GDM1 (cell line): ENCODE measurements around the gene MGARP.
A peak's percentile ranks its signal among the peaks of the same experiment; 100 is the strongest.

Experiments
- DNase-seq: peaks from one replicate; lab custom pipeline; 2025; lab: John Stamatoyannopoulos, UW

MGARP gene

DNA sequence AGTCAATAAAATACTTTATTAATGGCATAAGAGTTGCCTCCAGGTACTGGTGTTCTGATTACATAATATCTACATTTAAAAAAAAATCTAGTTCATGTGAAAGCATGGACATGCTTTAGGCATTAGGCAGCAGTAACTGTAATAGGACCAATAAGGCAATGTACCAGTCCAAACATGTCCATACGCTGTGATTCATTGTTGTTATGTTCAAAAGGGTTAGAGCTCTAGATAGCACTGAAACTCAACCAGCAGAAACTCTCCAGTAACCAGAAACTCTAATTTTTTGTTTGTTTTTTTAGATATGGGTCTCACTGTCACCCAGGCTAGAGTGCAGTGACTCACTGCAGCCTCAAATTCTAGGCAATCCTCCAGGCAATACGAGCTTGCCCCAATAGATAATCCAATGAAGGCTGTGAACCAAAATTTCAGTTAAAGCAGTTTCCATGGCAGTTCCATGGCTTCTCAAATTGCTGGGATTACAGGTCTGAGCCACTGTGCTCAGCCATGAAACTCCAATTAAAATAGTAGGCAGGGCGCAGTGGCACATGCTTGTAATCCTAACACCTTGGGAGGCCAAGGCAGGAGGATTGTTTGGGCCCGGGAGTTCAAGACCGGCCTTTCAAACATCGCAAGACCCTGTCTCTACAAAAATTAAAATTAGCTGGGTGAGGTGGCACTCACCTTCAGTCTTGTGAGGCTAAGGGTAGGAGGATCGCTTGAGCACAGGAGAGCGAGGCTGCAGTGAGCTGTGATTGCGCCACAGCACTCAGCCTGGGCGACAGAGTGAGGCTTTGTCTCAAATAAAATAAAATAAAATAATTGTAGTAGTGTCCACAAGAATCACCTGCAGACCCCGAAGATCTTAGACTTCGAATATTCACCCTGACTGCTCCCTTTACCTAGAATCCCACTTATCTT lies 36.3 kb downstream of the MGARP start:
- DNase-seq: no peak

DNA sequence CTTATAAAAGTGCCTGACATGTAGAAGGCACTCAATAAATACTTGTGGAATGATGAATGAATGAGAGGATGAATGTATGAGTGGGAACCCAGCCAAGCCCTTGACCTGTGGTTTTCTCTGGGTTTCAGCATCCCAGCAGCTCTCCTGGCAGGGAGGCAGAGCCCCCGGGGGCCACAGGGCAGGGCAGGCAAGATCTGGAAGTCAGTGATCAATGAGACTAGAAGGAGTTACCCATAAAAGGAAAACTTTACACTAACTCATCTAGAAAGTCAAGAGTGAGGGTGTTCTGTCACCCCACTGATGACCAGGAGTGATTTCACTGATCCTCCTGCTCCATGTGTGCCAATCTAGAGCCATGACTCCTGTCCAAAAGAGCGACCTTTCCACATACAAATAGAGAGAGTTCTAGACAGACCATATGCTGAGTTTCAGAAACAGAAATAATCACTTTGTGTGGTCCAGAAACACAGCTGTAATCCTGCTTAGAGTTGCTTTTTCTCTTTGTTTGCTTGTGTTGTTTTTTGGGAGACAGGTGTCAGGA lies 37.4 kb downstream of the MGARP start:
- DNase-seq: no peak

DNA sequence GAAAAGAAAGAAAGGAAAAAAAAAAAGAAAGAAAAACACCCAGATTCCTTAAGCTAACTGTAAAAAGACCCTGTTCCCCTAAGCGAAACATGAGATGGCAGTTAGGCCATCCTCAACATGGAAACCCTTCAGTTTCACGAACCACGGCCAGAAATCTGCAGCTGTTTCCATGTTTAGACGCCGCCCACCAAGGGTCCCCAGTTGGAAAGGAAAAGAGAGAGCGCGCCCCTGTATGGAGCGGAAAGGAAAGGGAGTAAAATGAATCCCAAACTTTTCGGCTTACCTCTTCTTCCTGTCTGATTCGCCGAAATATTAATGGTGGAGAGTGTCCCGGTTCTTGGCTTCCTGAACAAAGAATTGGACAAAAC lies 38.3 kb downstream of the MGARP start:
- no peak for DNase-seq

DNA sequence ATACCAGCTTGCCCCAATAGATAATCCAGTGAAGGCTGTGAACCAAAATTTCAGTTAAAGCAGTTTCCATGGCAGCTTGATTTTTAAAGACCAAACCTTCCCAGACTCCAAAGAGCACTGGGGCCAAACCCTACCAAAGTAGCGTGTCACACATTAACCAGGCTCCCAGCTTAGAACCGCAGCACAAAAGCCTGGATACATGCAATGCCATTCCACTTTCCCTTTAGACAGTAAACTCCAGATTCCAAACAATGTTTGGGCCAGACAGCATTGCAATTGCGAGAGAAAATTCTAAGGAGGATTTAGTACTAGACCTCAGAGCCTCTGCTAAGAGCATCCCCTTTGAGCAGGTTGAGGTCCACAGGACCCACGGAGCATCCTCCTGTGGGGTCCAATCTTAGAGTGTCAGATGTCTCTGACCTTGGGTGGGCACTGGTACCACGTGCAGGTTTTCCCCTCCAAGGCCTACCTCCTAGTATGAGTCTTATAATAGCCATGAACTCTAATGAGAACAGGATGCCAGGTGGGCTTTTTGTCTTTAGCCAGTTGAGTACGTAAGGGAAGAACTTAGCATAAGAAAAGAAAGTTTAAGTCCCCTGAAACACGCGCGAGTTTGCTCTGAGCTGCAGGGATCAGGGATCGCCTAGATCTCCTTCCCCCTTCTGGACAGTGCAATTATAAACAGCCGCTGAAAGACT lies 38.8 kb downstream of the MGARP start:
- DNase-seq: no peak

DNA sequence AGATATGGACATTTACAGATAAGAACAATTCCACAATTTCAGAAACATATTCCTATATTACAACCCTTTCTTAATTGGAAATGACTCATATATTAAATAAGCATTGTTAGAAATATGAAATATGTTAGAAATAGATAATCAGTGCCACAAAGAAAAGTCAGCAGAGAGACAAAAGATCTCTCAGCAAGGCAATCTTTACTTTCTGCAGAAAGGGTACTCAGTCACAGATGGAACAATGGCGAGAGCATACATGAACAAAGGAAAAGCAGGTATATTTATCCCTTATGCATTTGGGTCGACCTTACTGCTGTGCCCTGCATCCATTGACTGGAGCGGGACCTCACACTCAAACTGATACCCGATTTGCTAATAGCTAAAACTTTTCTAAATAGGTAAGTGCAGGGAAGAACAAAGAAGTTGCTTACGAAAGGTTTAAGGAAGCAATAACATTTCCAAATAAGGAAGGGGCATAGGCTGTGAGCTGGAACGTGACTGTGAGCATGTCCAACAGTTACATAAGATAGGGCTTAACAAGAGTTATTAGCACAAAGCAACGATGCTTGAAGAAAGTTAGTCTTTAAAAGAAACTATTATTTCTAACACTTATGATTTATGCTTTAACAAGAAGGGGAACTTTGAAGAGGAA lies 40.8 kb downstream of the MGARP start:
- DNase-seq: no peak

DNA sequence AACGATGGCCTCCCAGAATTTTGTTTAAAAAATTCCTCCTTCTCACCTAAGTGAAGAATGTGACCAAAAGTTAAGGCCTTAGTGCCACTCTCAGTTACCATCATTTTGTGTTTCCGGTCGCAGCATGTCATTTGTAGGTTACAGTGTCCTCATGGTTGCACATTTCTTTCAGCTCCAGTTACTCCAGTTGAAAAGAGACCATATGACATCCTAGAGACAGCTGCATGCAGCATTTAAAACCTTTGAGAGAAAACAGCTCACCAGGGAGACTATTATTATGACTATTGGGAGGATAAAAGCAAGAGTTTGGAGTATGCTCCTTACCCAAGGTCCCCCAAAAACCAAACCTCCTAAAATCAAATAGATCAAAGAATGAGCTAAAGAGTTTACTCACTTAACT lies 45.8 kb downstream of the MGARP start:
- DNase-seq: no peak

DNA sequence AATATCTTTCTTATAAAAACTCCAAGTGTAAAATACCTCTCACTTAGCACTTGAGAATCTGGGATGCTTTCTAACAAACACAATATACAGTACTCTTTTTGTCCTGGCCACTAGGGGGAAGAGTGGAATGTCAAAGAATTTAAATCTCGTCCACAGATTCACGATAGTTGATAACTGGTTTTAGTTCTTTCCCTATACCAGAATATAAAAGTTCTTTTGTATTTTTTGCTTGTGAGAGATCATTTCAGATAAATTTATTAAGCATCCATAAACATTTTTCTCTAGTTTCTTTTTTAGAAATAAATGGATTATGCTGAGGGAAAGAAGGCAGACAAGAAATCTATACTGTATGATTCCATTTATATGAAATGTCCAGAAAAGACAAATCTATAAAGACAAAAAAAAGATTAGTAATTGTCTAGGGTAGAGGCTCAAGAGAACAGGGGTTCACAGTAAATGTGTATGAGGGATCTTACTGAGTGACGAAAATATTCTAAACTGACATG lies 50.4 kb downstream of the MGARP start:
- DNase-seq: peak; percentile 34

DNA sequence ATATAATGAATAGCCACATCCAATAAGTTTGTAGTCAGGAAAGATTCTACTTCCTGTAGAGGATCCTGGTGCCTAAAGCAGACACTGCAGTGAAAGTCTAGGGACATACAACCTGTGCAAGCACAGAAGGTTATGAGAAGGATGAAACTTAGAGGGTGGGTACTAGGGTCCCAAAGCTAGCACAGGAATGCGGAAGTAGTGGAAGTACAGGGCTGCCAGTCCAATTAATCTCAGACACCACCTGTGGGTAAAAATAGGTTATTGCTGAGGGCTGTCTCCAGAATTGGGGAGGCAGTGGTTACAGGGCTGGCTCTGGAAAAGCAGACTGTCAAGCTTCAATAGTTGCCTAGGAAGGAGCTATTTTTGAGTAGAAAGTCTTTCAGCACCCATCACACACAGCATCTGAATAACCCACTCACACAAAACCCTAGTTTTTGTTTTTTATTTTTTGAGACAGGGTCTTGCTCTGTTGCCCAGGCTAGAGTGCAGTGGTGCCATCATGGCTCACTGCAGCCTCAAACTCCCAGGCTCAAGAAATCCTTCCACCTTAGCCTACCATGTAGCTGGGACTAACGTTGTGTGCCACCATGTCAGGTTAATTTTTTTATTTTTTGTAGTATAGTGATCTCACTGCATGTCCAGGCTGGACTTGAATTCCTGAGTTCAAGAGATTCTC lies 52.2 kb downstream of the MGARP start:
- DNase-seq: peak; percentile 8

DNA sequence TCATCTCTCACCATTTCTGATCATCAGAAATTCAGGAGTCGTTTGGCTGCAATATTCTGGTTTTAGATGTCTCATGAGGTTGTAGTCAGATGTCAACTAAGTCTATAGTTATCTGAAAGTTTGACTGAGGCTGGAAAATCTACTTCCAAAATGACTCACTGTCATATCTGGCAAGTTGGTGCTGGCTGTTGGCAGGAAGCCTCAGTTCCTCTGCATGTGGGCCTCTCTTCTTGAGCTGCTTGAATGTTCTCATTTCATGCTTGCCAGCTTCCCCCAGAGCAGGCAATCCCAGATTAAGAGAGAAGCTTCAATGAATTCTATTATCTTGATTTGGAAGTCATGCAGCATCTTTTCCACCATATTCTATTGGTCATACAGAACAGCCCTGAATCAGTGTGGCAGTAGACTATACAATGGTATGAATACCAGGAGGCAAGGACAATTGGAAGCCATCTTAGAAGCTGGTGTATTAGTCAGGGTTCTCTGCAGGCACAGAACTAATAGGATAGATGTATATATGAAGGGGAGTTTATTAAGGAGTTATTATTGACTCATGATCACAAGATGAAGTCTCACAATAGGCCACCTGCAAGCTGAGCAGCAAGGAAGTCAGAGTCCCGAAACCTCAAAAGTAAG lies 56.2 kb downstream of the MGARP start:
- no peak for DNase-seq

DNA sequence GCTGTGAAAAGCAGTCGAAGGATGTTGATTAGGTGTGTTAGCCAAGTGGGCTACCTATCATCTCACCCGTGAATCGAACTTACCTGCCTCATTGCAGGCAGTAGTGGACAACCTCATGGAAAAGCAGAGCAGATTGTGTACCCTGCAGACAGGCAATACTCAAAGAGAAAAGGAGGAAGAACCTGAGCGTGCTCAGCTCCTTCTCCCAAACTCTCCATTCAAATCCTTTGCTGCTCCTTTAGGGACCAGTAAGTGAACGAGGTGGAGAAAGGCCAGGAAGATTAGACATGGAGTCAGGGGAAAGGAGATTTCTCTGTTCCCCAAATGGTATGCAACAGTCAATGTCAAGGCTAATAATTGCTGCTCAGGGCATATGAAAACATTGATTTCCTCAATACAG lies 57.8 kb downstream of the MGARP start:
- DNase-seq: no peak

DNA sequence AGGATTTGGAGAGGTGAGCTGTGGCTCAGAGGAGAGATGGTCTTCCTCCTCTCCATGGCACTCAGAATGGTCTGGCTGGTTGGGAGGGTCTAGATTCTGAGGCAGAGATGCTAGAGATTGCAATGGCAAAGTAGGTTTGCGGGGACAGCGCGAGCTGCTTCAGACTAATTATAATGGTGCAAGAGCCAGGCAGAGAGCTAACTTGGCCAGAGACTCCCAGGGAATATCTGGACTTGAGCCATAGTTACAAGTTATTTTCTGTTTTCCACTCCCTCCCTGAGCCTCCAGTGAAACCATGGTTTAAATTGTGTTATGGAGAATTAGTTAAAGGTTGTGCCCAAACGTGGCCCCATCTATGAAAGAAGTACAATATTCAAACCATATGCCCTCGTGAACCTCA lies 58.3 kb downstream of the MGARP start:
- no peak for DNase-seq

DNA sequence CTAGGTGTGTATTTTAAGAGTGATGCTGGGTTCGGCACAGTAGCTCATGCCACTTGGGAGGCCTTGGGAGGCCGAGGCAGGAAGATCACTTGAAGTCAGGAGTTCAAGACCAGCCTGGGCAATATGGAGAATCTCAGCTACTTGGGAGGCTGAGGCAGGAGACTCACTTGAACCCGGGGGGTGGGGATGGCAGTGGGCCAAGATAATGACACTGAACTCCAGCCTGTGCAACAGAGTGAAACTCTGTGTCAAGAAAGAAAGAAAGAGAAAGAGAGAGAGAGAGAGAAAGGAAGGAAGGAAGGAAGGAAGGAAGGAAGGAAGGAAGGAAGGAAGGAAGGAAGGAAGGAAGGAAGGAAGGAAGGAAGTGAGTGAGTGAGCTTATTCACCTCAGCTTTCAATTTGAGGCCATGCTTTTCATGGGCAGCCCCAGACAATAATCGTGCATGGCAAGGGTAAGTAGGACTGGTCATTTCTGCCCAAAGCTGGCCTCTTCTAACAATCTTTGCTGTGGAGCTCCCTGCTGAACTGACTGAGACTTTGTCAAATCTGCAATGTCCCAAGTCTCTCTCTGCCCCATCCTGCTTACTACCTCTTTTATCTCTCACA lies 60.5 kb downstream of the MGARP start:
- no peak for DNase-seq
